ENCODE data around the gene DBN1.
"Not testable (repeated sequence)": the region's sequence is repeated elsewhere in the genome, so short reads cannot be mapped to it uniquely, and the experiment has no call there.

Gene DBN1

GRCh38 chr5:177490992-177491391 lies 17.6 kb upstream of the DBN1 start:
- no peak for DNase-seq

- no peak for DNase-seq
Observed at GRCh38 chr5:177490311-177490991, 17.0 kb upstream of the DBN1 start.

- DNase-seq: no peak
Observed at GRCh38 chr5:177489119-177489716, 15.8 kb upstream of the DBN1 start.

GRCh38 chr5:177487975-177488374 lies 14.5 kb upstream of the DBN1 start:
- peak in 1 of 2 experiments; percentile 21 for DNase-seq

GRCh38 chr5:177487144-177487543 lies 13.7 kb upstream of the DBN1 start:
- DNase-seq: no peak

- no peak for DNase-seq
Observed at GRCh38 chr5:177486256-177486655, 12.8 kb upstream of the DBN1 start.

- DNase-seq: not testable (repeated sequence)
Observed at GRCh38 chr5:177485753-177486152, 12.3 kb upstream of the DBN1 start.

- peak in 1 of 2 experiments; percentile 21 for DNase-seq
Observed at GRCh38 chr5:177484902-177485549, 11.6 kb upstream of the DBN1 start.

GRCh38 chr5:177483994-177484901 lies 10.8 kb upstream of the DBN1 start:
- DNase-seq: no peak

- DNase-seq: no peak
Observed at GRCh38 chr5:177483042-177483441, 9.6 kb upstream of the DBN1 start.

GRCh38 chr5:177482359-177482795 lies 8.9 kb upstream of the DBN1 start:
- DNase-seq: no peak

GRCh38 chr5:177479774-177480173 lies 6.3 kb upstream of the DBN1 start:
- no peak for DNase-seq

GRCh38 chr5:177478711-177479646 lies 5.5 kb upstream of the DBN1 start:
- DNase-seq: peak; percentile 82 to 87

- no peak for DNase-seq
Observed at GRCh38 chr5:177477701-177478477, 4.5 kb upstream of the DBN1 start.

GRCh38 chr5:177476531-177477233 lies 3.2 kb upstream of the DBN1 start:
- DNase-seq: no peak

GRCh38 chr5:177475563-177476427 lies 2.4 kb upstream of the DBN1 start:
- DNase-seq: no peak

GRCh38 chr5:177474846-177475562 lies 1.6 kb upstream of the DBN1 start:
- DNase-seq: no peak

GRCh38 chr5:177474002-177474476 lies 605 bp upstream of the DBN1 start:
- DNase-seq: no peak
